ENCODE results near the gene CDKN2B-AS1. TPM values are rescaled to one million over a fixed set of nuclear protein-coding genes. Genes with fewer than 3 reads are reported as not detected.

The CDKN2B-AS1 gene
- total RNA-seq, 1 donor from 2014 or later = 2.3 TPM

- intact Hi-C loops (cut with DNase I) = no loop called here
- no peak overlapping the region for H3K4me3 ChIP-seq
- ATAC-seq = no peak
- no peak for DNase-seq
- no peak for TF ChIP-seq CTCF (IDR thresholded peaks at IDR 0.05)
- no peaks in the 10 kb centered on the region for H3K36me3 ChIP-seq
- no peaks in the 10 kb centered on the region for H3K4me1 ChIP-seq
- no peaks in the 10 kb centered on the region for H3K27me3 ChIP-seq
- no peak overlapping the region for H3K27ac ChIP-seq
- H3K9me3 ChIP-seq = no peaks in the 10 kb centered on the region
Observed at GRCh38 chr9:22136461-22137096, 142.0 kb downstream of the CDKN2B-AS1 start.

DNA sequence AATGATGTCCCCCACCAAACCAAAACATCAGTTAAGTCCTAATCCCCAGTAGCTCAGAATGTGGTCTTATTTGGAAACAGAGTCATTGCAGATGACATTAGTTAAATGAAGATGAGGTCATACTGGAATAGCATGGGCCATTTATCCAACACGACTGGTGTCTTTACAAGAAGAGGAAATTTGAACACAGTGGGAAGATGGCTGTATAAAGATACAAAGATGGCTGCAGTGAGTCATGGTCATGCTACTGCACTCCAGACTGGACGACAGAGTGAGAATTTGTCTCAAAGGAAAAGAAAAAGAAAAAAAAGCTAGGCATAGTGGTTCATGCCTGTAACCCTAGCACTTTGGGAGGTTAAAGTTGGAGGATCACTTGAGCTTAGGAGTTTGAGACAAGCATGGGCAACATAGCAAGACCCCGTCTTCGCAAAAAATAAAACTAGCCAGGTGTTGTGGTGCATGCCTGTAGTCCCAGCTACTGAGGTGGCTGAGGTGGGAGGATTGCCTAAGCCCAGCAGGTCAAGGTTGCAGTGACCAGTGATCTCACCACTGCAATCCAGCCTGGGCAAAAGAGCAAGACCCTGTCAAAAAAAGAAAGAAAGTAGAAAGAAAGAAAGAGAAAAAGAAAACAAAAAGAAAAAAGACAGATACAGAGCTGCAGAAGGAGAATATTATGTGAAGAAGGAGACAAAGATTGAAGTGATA lies 144.5 kb downstream of the CDKN2B-AS1 start:
- Histone ChIP-seq H3K36me3 (no peaks in the 10 kb centered on the region), H3K4me1 (no peaks in the 10 kb centered on the region), H3K27me3 (no peaks in the 10 kb centered on the region), H3K4me3 (no peak overlapping the region), H3K27ac (no peak overlapping the region), H3K9me3 (no peaks in the 10 kb centered on the region)
- intact Hi-C loops (cut with DNase I) = no loop called here
- ATAC-seq (no peak), DNase-seq (no peak)
- no peak for TF ChIP-seq CTCF (IDR thresholded peaks at IDR 0.05)

DNA sequence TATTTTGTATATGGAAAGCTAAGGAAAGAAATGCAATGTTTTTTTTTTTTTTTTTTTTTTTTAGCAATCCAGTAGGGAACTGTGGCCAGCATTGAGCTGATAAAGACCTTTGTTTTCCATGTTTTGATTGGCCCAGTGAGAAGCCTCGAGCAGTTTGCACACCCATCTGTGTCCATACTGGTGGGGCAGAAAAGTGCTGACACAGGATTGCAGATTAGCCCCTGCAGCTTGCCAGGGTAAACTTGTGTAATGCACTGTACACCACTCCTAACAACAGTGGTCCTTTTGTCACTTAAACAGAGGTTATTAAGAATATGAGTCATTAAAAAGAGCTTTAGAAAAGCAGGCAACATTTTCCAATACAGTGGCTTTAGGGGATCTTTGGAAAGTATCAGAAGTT lies 147.3 kb downstream of the CDKN2B-AS1 start:
- Histone ChIP-seq H3K9me3 (no peaks in the 10 kb centered on the region), H3K4me3 (no peak overlapping the region), H3K27ac (no peak overlapping the region), H3K4me1 (no peaks in the 10 kb centered on the region), H3K27me3 (no peaks in the 10 kb centered on the region), H3K36me3 (no peaks in the 10 kb centered on the region)
- DNase-seq (no peak), ATAC-seq (no peak)
- no peak for TF ChIP-seq CTCF (IDR thresholded peaks at IDR 0.05)
- intact Hi-C loops (cut with DNase I) = no loop called here

GRCh38 chr9:22142671-22143070 lies 148.1 kb downstream of the CDKN2B-AS1 start:
- TF ChIP-seq CTCF (IDR thresholded peaks at IDR 0.05) = no peak

DNA sequence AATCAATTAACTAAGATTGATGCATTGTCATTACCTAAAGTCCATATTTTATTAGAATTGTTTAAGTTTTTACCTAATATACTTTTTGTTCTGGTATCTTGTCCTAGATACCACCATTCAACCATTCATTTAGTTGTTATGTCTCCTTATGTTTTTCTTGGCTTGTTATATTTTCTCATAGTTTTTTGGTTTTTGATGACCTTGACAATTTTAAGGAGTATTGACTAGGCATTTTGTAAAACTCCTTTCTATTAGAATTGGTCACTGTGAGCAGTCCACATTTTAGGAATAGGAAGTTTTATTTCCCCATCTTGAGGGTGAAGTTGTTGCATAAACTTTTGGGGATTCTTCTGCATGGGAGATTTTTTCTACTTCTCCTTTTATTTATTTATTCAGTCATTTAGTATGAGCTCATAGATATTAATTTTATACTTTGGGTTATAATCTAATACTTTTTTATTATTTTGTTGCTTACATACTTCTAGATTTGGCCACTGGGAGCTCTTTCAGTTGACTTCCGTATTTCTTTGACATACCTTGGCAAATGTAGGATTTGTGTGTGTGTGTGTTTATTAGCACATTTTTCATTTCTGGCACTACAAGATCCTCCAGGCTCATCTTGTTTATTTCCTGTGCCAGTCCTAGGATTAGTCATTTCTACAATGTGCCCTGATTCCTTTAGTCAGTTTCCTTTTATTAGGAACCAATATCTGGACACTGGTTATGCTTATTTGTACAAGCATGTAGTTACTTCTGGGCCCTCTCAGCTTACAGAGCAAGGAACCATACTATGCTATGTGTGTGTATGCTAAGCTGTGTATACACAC lies 149.4 kb downstream of the CDKN2B-AS1 start:
- Histone ChIP-seq H3K36me3 (no peaks in the 10 kb centered on the region), H3K4me1 (no peaks in the 10 kb centered on the region), H3K27ac (no peak overlapping the region), H3K27me3 (no peaks in the 10 kb centered on the region), H3K4me3 (no peak overlapping the region), H3K9me3 (no peaks in the 10 kb centered on the region)
- TF ChIP-seq CTCF (IDR thresholded peaks at IDR 0.05) = no peak
- ATAC-seq (no peak), DNase-seq (no peak)
- intact Hi-C loops (cut with DNase I) = no loop called here

More at GRCh38 chr9:22142671-22143070, 148.1 kb downstream of the CDKN2B-AS1 start:
- Histone ChIP-seq H3K36me3 (no peaks in the 10 kb centered on the region), H3K27ac (no peak overlapping the region), H3K4me1 (no peaks in the 10 kb centered on the region), H3K27me3 (no peaks in the 10 kb centered on the region), H3K4me3 (no peak overlapping the region), H3K9me3 (no peaks in the 10 kb centered on the region)
- no peak for DNase-seq
- intact Hi-C loops (cut with DNase I) = no loop called here
- ATAC-seq = no peak
